HG03571 (cell line): ENCODE measurements around the gene TMEM184B.

Source experiments
- ATAC-seq: cut with Tn5 transposase; IDR thresholded peaks from one replicate; pipeline ENCODE4 v1.9.1; 2021; ENCODE audit not compliant: unreplicated experiment

Gene TMEM184B

DNA sequence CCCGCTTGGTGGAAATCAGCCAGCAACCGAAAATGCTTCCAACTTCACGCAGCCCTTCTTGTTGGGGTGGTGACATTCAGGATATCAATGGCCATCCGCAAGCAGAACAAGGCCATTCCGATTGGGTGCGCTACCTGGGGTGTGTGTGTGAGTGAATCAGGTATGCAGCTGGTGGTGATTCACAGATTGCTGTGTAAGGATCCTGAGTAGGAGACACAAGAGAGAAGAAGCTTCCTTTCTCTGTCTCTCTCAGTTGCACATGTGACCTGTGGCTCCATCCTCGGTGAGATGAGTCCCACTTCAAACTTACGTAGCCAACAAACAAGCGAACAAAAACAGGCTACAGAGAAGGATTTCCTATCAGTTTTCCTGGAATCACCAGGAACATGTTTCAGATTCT is 9.6 kb upstream of the TMEM184B start:
- no peak for ATAC-seq

DNA sequence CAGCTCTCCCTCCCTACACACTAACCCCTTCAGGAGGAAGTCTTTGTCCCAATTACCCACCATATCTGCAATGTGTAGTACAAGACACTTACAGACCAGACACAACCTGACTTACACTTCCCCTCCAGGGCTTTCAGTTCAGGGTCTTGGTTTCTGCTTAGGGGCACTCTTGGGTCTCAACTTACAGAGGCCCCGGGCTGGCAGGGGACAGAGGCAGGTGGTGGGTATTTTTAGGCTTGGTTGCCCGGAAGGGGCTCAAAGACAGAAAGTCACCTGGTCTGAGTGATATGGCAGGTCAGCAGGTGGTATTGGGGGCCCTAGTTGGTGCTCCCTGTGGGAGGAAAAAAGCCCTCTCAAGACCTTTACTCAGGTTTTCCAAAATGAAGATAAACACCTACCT is 3.4 kb upstream of the TMEM184B start:
- no peak for ATAC-seq

DNA sequence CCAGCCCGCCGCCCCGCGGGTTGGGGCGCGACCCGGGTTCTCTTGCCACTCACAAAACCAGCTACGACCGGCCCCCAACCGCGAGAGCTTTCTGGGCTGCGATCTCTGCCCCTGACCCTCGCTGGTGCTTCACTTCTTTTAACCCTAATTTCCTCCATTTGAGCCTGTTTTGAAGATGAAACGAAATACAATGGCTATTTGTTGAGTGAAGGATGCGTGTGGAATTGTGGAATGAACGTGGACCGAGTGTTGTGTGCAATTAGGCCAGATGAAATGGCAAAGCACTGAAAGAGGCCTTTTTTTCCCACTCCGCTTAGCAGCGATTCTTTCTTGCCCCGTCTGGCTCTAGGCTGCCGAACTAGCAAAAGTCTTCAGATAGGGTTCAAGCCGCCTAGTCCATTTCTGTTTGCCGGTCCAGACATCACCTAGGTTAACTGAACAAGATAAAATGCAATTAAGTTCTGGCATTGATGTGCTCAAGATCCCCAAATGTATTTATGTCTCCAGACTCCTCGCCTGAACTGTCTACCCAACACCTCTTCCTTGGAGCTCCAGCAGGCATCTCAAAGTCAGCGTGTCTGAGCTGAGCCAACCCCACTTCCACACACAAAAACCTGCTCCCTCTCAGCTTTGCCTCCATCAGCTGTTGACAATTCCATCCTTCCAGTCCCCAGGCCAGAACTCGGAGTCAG is 471 bp upstream of the TMEM184B start:
- no peak for ATAC-seq

- ATAC-seq = no peak
These were observed 860 bp downstream of the TMEM184B start for GRCh38 chr22:38271927-38272372.

DNA sequence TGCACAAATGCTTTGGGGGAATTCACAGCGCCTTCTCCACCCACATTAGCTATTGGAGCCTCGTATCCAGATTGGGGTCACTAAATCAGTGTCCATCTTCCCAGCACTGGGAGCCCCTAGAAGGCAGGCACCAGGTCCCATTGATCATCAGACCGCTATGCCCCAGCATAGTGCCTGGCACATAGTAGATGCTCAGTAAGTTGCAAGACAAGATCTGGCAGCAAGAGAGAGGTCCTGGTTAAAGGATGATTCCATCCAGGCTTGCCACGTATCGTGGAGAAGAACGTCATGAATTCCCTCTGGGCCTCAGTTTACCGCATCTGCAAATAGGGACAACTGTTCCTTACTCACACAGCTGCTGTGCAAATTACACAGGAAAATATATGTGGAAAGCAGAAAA is 1.7 kb downstream of the TMEM184B start:
- no peak for ATAC-seq

DNA sequence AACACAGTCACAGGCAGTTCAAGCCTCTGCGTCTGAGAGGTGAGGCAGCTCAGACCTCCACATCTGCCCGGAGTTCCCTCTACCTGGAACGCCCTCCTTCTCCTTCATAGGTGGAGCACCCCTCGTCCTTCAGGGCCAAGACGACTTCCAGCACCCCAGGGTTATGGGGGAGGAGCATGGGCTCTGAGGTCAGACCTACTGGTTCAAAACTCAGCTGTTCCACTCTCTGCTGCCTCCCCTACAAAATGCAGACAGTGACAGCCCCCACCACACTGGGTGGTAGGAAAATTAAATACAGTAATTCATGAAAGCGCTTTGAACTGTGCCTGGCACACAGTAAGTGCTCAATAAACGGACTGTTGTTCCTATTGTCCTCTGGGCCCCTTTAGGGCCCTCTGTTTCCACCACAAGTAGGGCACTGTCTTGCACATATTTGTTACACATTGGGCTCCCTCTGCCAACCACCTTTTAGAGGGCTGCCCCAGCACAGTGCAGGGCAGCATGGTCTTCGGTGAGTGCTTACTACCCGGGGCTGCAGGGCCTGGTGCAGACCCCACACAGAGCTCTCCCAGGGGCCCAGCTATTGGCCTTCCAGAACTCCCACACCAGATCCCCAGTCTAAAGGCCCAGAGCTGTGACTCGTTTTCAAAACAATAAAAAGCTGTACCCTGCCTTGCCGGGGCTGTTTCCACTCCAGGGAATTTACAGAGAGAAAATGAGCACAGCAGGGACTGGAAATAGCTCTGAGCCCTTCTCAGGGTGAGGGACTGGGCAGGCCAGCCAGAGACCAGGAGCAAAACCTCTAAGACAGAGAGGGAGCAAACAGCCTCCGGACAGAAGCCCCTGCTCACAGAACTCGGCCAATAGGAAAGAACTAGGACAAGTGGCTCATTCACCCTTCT is 2.5 kb downstream of the TMEM184B start:
- ATAC-seq = no peak

DNA sequence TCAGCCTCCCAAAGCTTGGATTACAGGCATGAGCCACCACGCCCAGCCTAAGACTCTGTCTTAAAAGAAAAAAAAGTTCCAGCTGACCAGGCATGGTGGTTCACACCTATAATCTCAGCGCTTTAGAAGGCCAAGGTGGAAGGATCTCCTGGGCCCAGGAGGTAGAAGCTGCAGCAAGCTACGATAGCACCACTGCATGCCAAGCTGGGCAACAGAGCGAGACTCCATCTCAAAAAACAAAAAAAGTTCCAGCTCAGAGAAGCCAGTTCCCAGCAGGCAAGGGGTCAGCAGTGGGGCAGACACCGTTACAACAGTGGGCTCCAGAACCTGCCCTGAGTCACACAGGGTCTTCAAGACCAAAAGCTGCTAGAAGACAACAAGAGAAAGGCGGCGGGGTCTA is 3.3 kb downstream of the TMEM184B start:
- no peak for ATAC-seq

DNA sequence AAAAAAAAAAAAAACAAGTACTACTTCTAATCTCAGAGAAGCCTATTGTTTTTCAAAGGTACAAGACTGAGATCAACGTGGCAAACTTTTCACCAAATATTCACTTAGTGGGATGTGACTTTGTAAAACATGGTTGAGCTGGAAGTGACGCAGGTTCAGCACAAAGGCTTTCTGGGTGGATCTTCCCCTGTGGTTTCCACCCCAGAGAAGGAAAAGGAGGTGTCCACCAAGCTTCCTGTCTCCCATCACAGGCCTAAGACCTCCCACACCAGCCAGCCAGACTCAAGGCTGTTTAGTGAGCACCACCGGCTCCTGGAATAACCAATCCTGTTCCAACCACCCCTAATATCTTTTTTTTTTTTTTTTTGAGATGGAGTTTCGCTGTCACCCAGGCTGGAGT is 5.7 kb downstream of the TMEM184B start:
- ATAC-seq = no peak

DNA sequence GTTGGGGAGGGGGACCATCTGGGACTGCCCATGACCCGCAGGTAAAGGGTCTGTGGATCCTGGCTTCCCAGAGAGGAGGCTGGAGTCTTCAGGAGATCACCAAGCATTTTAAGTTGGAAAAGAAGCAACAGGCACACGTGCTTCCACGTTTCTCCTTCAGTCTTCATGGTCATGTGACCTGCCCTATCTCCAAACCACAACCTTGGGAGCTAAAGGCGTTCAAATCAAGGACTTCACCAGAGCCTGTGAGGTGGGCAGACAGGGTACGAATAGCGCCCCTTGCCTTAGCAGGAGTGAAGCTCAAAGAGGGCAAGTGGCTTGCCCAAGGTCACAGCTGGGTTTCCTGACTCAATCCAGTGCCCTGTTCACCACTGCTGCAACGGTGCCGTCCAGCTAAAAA is 6.7 kb downstream of the TMEM184B start:
- ATAC-seq = no peak

- ATAC-seq = no peak
These were observed 8.4 kb downstream of the TMEM184B start for GRCh38 chr22:38264322-38264843.

GRCh38 chr22:38262051-38262795 is 10.6 kb downstream of the TMEM184B start:
- ATAC-seq = no peak

DNA sequence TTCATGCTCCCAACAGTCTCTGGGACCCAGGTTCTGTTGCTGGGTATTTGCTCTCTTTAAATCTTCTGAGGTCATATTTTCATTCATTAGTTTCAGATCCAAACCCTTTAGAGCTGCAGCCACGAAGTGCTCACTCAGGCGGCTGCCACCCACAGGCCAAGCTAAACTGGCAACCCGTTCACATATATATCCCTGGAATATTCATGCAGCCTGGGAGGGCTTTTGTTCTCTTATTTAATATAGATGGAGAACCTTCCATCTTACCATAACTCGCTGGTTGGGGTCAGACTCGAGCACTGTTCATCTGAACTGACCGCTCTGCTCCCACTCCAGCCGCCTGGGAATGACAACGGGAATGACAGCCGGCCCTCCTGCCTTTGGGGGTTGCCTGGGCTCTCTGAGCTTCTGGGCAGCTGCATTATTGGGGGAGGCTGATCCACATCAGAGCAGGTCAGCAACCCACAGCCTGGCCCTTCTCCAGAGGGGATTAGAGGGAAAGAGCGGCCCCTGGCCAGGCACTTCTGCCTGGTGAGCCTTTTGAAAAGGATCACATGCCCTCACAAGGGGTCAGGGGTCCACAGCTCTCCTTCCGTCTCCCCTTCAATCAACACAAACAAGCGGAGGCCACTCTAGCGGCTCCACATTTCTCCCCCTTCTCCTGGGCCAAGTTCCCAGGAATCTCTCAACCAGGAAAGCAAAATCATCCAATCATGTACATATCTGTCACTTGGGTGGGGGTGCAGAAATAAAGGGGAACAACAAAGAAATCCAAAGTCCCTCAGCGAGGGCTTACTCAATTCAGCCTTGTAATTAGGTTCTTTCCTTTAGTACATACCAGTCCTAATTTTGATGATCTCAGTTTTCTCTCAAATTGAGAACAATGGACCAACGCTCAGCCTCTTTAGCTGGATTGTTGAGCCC is 11.8 kb downstream of the TMEM184B start:
- no peak for ATAC-seq

GRCh38 chr22:38259370-38259769 is 13.4 kb downstream of the TMEM184B start:
- ATAC-seq = no peak

DNA sequence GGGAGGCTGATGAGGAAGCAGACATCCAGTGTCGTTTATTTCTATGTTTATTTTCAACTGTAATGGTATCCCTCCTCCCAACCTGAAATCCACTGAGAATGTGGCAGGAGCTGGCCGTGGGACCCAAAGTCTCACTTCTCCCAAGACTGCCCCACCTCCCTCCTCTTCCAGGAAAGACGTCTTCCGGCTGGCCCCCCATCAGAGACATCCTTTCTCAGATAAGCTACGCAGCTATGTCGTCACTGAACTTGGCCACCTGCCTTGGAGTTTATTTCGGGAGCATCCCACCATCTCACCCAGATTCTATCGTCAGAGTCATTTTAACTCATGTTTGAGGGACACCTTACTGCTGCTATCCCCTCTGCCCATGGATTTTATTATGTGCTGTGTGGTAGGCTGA is 13.9 kb downstream of the TMEM184B start:
- no peak for ATAC-seq

GRCh38 chr22:38257650-38258250 is 15.1 kb downstream of the TMEM184B start:
- no peak for ATAC-seq

DNA sequence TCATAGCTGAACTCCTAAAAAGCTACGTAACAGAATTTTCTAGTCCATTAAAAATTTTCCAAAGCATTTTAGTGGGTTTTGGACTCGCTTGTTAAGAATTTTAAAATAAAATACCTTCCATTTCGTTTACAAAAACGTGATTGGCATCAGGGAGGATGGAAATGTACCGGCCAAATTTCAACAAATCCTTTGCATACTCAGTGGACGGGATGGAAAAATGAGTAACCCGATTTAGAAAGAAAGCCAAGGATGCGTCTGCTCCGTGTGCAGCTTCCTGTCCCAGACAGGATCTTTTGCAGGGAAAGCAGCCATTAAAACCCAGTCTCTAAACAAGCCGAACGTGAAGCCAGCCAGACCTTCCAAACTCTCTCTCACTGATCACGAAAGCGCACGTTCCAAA is 15.6 kb downstream of the TMEM184B start:
- ATAC-seq = no peak

DNA sequence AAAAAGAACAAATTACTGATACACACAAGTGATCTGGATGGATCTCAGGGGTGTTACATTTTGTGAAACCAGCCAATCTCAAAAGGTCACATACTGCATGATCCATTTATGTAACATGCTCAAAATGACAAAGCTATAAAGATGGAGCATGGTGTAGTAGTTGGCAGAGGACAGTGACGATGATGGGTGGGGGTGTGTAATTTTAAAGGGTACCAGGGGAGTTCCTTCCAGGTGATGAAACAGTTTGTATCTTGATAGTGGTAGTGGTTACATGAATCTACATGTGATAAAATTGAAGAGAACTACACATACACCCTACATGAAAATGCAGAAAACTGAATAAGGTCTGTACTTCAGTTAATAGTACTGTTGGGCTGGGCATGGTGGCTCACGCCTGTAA is 17.1 kb downstream of the TMEM184B start:
- ATAC-seq = no peak

DNA sequence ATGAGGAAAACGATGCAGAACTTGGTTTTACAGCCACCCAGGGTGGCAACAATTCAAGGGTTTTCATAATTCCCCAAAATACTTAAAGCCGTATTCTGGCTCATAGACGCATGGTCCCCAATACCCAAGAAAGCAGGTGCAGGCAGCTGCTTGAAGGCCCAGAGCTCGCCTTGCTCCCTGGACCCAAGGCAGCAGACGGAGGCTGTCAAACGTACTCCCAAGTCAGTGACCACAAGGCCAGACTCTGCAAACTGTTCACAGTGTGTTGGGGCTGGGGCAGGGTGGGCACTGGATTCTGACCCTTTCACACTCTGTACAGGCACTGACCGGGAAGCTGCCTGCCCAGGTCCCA is 21.5 kb downstream of the TMEM184B start:
- no peak for ATAC-seq

GRCh38 chr22:38250643-38251340 is 22.0 kb downstream of the TMEM184B start:
- ATAC-seq = no peak
